Activated CD8-positive, alpha-beta memory T cell treated with anti-CD3 and anti-CD28 coated beads for 48 hours (primary cell): ENCODE measurements around the gene HERC3.

Source experiments
- DNase-seq, 3 experiments: peaks; one replicate each; pipeline ENCODE4 v3.0.0-alpha.2; 2020; ENCODE audit warnings: low read depth in 2 of 3, low spot score in 2 of 3

HERC3 gene

DNA sequence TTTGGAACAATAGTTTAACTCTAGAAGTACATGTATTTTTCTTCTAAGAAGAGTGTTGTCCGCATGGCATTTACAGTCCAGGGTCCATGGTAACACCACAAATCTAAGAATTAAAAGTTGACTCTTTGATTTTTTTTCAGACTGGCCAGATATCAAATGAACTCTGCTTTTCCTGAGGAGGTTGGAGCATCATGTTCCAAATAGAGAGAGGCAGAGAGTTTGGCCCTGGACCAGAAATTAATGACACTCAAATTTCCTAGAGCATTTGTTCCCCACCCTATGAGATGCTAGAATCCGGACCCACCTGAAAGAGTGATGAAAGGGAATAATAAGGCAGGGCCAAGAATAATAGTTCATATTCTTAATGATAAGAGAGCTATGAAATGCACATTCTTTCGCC, 152.3 kb downstream of the HERC3 start:
- no peak for DNase-seq

DNA sequence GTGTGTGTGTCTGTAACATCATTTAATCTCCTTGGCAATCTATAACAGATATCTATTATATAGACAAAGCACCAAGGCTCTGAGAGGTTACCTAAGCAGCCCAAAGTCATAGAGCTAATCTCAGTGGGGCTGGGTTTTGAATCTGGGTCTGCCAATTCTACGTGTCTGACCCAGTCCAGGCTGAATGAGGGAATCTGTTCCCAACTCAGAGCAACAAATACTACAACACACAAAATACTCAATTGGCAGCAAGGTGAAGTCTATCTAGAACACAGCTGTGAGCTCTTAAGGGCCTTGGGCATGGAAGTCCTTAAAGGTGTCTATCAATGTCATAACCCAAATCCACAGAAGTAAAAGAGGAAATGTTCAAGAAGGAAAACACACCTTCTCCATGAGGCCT, 152.9 kb downstream of the HERC3 start:
- no peak for DNase-seq

DNA sequence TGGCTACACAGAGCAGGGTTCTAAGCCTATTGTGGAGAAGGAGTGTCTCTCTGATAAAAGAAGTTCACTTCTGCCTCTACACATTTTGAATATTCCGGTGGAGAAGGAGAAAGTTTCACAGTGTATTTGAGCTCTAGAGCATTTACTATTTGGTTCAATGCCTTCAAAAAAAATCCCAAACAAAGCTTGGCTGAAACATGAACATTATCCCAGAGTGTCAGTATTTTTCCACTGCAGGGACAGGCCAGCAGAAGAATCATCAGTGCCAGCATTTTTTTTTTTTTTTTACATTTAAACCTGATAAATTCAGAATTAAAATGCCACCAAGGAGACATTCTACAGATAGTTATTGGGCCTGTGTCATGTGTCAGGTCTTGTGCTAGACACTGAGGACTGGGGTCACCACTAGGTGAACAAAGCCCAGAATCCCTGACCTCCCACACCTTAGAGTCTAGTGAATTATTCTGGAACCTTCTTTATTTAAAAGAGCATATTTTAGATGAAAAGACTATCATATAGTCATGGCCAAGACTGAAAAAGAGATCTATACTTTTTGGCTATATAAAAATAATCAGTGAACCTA, 153.4 kb downstream of the HERC3 start:
- DNase-seq = no peak

DNA sequence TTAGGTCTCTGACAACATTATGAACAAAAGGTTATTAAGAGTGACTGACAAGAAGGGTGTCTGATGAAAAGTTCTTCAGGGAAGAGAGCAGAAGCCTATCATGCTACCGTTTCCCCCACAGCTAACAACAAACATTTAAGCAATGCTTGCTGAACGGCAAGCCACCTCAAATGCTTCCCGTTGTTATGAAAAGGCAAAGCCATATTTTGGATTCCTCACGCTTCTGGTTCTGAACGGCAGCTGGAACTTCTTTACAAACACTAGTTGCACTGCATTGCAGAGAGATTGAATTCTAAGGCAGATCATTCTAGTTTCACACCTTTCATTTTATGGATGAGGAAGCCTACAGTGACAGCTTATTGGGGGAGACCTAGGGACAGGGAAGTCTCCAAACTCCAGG, 153.9 kb downstream of the HERC3 start:
- no peak for DNase-seq

DNA sequence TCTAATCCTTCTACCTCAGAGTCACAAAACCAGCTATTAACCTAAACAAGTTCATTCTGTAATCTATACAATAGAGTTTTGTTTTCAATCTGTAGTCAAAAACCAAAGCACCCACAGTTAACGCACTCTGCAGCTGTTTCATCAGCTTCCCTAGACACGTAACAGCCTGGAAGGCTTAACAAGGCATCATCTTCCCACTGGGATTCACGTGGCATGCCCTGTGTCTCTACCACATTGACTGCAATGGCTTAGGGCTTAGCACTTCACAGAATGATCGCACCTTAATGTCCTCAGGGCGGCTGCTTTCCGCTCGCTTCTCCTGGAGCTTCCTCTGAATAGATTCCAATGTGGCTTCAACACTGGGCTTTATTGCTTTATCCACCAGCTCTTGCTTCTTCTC, 155.1 kb downstream of the HERC3 start:
- no peak for DNase-seq

DNA sequence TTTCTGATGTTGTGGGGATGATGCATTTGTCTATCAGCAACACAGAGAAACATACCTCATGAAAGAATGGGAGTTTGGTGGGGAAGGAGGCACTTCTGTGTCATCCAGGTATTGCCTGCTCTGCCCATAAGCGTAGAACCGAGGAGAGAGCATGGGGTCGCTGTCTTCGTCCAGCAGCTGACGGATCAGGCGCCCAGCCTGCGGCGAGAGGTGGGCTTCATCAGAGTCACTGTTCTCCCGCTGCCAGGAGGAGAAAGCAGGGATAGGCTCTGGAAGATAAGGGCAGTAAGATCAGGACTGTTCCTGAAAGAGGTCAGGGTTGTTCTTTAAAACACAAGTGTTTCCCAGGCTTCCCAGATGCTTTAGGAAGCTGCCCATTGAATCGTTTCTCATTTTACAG, 158.1 kb downstream of the HERC3 start:
- no peak for DNase-seq

DNA sequence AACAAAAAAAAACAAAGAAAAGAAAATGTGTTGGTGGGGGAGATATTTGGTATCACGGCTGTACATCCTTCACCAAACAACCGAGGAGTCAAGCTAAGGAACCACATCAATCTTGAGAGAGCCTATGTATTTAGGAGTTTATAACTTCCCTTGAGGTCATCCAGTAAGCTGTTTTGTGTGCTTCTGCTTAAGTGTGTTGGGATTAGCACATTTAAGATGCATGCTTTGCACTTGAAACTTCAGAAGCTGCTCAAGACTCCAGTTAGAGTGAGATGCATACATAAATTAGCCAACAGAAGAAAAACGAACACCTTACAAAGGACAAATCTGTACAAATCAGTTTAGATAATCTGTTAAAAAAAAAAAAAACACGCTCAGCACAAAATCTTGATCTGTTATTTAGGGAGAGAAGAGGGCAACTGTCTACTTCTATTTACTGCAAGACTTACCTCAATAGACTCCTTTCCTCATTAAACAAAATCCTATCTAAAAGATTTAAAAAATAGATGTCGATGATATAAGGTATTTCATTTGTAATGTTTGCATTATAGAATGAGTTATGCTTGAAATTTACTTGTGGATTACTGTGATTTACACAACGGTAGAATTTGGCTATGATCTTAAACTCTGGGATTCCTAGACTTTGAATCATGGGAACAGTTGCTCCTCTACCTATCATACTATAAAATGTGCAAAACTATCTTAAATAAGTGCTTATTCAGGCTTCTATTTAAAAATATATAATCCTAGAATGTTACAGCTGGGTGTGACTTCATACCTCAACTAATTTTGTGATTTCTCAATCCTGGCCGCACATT, 159.2 kb downstream of the HERC3 start:
- DNase-seq = no peak

DNA sequence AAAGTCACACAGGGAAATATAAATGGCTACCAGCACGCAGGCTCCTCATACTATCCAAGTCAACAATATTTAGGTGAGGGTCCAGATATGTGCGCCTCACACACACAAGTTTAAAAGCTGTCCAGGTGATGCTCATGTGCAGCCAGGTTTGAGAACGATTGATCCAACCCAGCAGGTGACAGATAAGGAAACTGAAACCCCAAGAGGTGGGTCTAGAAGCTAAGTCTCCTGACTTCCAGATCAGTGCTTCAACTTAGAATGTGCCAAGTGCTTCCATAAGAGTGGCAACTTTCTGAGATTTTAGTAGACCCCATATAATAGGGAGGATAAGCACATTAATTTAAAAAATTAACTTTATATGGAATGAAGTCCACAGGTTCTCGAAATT, 159.8 kb downstream of the HERC3 start:
- DNase-seq = no peak

DNA sequence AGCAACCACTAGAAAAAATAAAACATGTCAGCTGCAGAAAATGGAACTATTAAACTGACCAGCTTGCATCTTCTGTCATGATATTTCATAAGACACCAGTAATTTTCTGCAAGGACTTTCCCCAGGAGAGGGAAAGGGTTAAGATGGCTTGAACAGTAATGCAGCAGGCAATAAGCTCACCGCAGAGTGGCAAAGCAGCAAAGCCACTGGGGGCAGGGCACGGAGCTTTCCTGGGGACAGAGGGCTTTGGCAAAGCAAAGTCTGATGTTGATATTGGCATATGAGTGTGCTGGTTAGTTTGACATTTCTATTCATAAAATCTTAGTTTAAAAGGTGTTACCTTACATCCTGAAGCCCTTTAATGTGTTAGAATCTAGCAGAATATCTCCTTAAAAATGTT, 160.5 kb downstream of the HERC3 start:
- DNase-seq = no peak

DNA sequence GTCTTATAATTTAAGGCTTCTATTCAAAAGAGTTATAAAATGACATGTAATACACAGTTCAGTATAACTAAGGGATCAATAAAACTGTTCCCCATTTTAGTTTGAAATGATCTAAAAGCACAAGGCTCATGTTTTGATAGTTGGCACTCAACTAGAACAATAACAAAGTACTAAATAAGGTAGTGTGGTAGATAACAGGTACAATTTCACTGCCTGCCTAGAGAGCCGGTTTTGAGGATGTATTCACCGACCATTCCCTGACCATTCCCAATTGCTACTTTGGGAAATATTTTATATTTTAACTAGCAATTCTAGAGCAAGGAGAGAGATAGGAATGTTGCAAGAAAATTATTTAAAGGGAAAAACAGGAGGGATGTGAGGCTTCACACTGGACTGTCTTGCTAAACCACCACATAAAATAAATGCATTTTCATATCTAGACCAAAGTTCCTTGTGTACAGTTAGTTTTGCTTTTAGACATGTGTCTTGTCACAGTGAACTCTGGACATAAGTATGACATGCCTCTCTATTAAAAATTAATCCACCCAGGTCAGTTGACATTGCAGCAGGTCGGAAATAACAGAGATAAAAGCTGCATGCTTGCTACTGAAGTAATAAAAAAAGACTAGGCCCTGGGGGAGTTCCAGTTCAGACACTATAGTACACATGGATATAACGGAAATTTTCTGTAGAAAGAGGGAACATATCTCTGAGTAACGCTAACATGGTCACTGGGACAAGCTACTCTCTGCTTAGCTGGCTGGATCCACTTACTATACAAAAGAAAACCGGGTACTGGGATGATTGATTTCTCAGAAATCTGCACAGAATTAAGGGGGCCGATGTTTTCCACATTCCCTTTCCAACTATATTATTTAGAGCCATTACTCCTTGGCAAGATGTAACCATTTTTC, 161.6 kb downstream of the HERC3 start:
- no peak for DNase-seq

DNA sequence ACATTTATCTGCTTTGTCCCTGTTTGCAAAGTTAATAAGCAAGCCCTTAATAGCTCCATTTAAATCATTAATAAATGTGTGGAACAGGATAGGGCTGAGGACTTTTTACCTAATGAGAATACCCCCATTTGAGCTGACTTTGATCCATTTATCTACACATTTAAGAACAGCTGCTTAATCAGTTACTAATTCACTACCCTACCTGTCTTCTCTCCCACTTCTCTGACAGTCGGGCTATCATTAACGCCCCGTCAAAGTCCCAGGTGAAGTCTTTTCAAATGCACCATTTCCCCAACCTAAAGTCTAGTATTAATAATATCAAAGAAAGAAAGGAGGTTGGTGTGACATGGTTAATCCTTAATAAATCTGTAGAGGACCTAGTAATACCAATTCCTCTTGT, 162.5 kb downstream of the HERC3 start:
- no peak for DNase-seq

DNA sequence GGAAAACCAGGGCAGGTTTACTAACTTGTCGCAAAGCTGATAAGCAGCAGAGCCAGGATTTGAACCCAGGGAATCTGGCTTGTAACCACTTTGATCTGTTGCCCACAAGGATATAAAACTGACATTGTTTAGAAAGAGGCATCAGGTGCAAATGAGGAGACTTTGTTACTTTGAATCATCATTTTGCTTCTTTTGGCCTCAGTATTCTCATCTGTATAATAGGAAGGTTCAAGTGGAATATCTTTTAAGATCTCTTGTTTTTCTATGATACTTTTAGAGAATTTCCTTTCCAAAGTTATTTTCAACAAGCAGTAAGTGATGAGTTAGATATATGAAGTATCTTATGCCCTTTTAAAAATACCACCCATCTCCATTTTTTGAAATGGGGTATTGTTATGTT, 163.2 kb downstream of the HERC3 start:
- DNase-seq = no peak

DNA sequence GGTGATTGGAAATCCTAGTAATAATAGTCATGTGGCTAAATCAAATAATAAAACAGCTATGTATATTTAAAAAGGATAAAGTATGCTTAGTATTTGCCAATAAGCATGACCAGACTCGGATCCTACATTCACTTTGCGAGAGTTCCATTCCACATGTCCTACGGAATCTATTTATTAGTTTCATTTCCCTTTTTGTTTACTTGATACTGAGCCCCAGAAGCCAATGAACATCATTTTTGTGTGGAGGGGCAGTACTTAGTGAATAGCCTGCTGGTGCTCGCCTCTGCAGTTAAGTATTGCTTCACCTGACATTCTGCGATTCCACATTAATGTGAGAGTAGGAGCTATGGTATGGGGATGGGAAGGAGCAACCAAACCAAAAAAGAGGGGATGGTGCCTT, 163.9 kb downstream of the HERC3 start:
- no peak for DNase-seq

DNA sequence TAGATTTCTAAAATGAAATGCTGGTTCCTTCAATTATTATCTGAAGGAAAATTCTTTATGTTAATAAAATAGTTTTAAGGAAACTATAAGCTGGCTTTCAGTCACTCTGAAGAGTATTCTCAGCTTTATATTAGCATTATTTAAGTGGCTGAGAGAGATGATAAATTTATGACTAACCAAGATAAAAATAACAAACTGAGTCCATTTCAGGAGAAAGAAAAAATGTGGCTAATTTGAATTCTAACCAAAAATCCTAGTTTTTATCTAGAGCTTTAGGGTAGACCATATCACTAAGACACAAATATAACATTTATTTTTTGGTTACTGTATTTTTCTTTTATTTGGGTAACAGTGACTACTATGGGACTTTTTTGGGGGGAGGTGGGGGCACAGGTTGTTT, 164.8 kb downstream of the HERC3 start:
- DNase-seq = no peak

DNA sequence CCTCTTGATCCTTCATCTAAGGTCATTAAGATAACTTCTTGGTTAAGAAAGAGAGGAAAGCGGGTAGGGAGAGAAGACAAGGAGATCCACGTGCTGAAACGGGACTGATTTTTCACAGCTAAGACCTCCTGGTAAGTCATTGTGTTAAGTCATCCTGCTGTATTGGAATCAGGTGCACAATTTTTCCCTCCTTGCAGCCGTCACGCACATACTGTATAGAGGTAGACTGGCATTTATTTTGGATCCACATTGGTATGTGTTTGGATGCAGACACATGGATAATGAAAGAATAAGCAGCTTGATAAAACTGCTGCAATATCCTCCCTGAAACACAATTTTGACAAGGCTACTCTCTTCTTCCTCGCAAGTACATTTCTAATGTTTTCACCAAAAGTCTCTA, 165.5 kb downstream of the HERC3 start:
- no peak for DNase-seq
